Epidermal melanocyte (primary cell): ENCODE measurements around the gene DNAH6.
"Not testable (repeated sequence)": the region's sequence is repeated elsewhere in the genome, so short reads cannot be mapped to it uniquely, and the experiment has no call there.

Experiments
- DNase-seq: peaks from one replicate; pipeline ENCODE4 v3.0.0; 2011; ENCODE audit warnings: low spot score; ENCODE audit not compliant: insufficient read length

The DNAH6 gene

GRCh38 chr2:84497285-84497684 lies 19.0 kb upstream of the DNAH6 start:
- no peak for DNase-seq

- no peak for DNase-seq
These were observed 18.0 kb upstream of the DNAH6 start for GRCh38 chr2:84498150-84498799.

GRCh38 chr2:84511024-84511423 lies 5.3 kb upstream of the DNAH6 start:
- DNase-seq: not testable (repeated sequence)

GRCh38 chr2:84515788-84516187 lies 510 bp upstream of the DNAH6 start:
- DNase-seq: no peak

GRCh38 chr2:84519332-84519957 lies 3.1 kb downstream of the DNAH6 start:
- DNase-seq: no peak

- DNase-seq: no peak
These were observed 10.3 kb downstream of the DNAH6 start for GRCh38 chr2:84526562-84526961.

GRCh38 chr2:84527137-84528129 lies 11.1 kb downstream of the DNAH6 start:
- DNase-seq: no peak

GRCh38 chr2:84532291-84532690 lies 16.0 kb downstream of the DNAH6 start:
- no peak for DNase-seq

GRCh38 chr2:84534225-84534624 lies 17.9 kb downstream of the DNAH6 start:
- DNase-seq: no peak

- DNase-seq: no peak
These were observed 21.0 kb downstream of the DNAH6 start for GRCh38 chr2:84537251-84537650.

- DNase-seq: no peak
These were observed 23.4 kb downstream of the DNAH6 start for GRCh38 chr2:84539729-84540128.

- DNase-seq: no peak
These were observed 28.7 kb downstream of the DNAH6 start for GRCh38 chr2:84545005-84545404.

- DNase-seq: no peak
These were observed 30.3 kb downstream of the DNAH6 start for GRCh38 chr2:84546551-84546950.

GRCh38 chr2:84548303-84548702 lies 32.0 kb downstream of the DNAH6 start:
- no peak for DNase-seq

GRCh38 chr2:84550916-84551315 lies 34.6 kb downstream of the DNAH6 start:
- no peak for DNase-seq

GRCh38 chr2:84551526-84551925 lies 35.2 kb downstream of the DNAH6 start:
- DNase-seq: not testable (repeated sequence)

GRCh38 chr2:84556190-84556589 lies 39.9 kb downstream of the DNAH6 start:
- DNase-seq: no peak

GRCh38 chr2:84559838-84560237 lies 43.5 kb downstream of the DNAH6 start:
- DNase-seq: no peak

GRCh38 chr2:84579661-84580060 lies 63.4 kb downstream of the DNAH6 start:
- no peak for DNase-seq

GRCh38 chr2:84603911-84604310 lies 87.6 kb downstream of the DNAH6 start:
- DNase-seq: no peak

- no peak for DNase-seq
These were observed 96.8 kb downstream of the DNAH6 start for GRCh38 chr2:84613082-84613481.

GRCh38 chr2:84619794-84620371 lies 103.6 kb downstream of the DNAH6 start:
- DNase-seq: no peak
